ENCODE data around the gene C16orf96.

GRCh38 chr16:4588961-4589360, 32.8 kb downstream of the C16orf96 start:
- no peak for TF ChIP-seq CTCF (IDR thresholded peaks at IDR 0.05)
- TF ChIP-seq POLR2A (IDR thresholded peaks at IDR 0.05), result no peak

All from body of pancreas (tissue), 4 donors.